ENCODE measurements around the gene HIRIP3. TPM values are rescaled to one million over a fixed set of nuclear protein-coding genes. Genes with fewer than 3 reads are reported as not detected.

The HIRIP3 gene
- total RNA-seq, 1 donor = 3.9 TPM

DNA sequence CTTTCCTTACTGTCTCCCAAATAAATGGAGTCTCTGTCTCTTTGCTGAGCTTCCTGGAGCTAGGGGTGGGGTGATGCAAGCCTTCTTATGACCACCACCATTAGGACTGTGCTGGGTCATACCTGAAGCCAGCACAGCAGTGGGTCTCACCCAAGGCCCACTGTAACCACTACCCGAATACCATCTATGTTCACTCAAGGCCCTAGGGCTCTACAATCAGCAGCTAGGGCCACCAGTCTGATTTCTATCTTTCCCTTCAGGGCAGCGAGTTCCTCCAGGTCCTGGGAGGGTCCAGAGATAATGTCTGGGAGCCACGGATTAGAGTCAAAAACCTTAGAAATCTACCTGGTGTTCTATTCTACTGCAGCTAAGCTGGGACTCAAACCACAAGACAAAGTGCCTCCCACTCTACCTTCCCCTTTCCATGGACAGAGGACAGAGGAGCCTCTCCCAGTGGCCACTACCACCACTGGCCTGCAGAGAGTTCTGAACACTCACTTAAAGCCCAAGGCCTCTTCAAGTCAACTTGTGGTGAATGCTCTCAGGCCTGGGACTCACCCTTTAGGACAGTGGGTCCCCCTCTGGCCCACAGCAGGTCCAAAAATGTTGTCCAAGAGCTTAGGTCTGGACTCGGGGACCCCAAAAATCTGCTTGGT lies 44.5 kb downstream of the HIRIP3 start:
- no peaks in the 10 kb centered on the region for H3K4me1 ChIP-seq (ENCODE audit: insufficient read depth, low read length)

DNA sequence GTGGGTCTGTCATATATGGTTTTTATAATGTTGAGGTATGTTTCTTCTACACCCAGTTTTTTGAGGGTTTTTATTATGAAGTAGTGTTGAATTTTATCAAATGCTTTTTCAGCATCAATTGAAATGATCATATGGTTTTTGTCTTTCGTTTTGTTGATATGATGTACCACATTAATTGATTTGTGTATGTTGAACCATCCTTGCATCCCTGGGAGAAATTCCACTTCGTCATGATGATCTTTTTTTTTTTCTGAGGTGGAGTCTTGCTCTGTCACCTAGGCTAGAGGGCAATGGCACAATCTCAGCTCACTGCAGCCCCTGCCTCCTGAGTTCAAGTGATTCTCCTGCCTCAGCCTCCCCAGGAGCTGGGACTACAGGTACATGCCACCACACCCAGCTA lies 47.5 kb downstream of the HIRIP3 start:
- Histone ChIP-seq H3K9me3 (ENCODE audit: low read depth, low read length) (no peaks in the 10 kb centered on the region), H3K27me3 (ENCODE audit: insufficient read depth, low read length) (no peaks in the 10 kb centered on the region), H3K4me3 (ENCODE audit: low read length) (no peak overlapping the region), H3K4me1 (ENCODE audit: insufficient read depth, low read length) (no peaks in the 10 kb centered on the region)

More for the DNA sequence above, 44.5 kb downstream of the HIRIP3 start:
- H3K9me3 ChIP-seq (ENCODE audit: low read depth, low read length) = no peaks in the 10 kb centered on the region
- no peak overlapping the region for H3K4me3 ChIP-seq (ENCODE audit: low read length)
- no peaks in the 10 kb centered on the region for H3K27me3 ChIP-seq (ENCODE audit: insufficient read depth, low read length)

DNA sequence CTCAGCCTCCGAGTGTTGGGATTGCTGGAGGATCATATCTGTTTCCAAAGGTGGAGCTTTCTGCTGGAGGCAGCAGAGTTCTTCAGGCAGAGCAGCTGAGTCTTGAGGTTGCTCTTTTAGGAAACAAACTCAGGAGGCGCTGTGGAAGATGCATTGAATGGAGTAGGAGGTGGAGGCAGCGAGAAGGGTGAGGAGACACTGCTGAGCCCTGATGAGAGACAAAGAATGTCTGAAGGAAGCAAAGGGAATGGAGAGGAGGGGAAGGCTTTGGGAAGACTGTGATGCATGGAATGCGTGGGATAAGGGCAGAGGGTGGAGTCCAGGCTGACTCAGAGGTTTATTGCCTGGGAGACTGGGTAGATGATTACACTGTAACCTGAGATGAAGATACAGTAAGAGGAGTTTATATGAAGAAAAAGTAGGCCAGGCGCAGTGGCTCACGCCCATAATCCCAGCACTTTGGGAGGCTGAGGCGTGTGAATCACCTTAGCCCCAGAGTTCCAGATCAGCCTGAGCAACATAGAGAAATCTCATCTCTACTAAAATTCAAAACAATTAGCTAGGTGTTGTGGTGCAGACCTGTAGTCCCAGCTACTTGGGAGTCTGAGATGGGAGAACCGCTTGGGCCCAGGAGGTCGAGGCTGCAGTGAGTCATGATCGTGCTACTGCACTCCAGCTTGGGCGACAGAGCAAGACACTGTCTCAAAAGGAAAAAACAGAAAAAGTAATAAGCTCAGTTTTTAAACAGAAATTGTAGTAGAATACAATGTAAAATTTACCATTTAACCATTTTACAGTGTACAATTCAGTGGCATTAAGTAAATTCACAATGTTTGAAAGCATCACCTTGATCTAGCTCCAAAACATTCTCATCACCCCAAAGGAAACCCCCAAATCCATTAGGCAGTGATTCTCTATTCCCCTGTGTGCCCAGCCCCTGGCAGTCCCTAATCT lies 51.3 kb downstream of the HIRIP3 start:
- H3K4me1 ChIP-seq (ENCODE audit: insufficient read depth, low read length) = no peaks in the 10 kb centered on the region
- H3K27me3 ChIP-seq (ENCODE audit: insufficient read depth, low read length) = no peaks in the 10 kb centered on the region
- no peak overlapping the region for H3K4me3 ChIP-seq (ENCODE audit: low read length)
- H3K9me3 ChIP-seq (ENCODE audit: low read depth, low read length) = no peaks in the 10 kb centered on the region

Other genes with a start within 250 kb of the HIRIP3 start
- gene C16orf54, start 249.6 kb downstream of the HIRIP3 start, total RNA-seq = 87.9 TPM
- not detected for gene ZG16, start 217.4 kb downstream of the HIRIP3 start, total RNA-seq
- gene KIF22, start 204.9 kb downstream of the HIRIP3 start, total RNA-seq = 78.5 TPM
- gene MAZ, start 189.1 kb downstream of the HIRIP3 start, total RNA-seq = 132 TPM
- gene PRRT2, start 183.4 kb downstream of the HIRIP3 start, total RNA-seq = 0.52 TPM
- 14.4 TPM for gene PAGR1, start 179.5 kb downstream of the HIRIP3 start, total RNA-seq
- 75.6 TPM for gene MVP, start 175.2 kb downstream of the HIRIP3 start, total RNA-seq
- gene CDIPT, start 132.4 kb downstream of the HIRIP3 start, total RNA-seq = 22.1 TPM
- gene SEZ6L2, start 96.1 kb downstream of the HIRIP3 start, total RNA-seq = under 0.01 TPM
- gene ASPHD1, start 95.1 kb downstream of the HIRIP3 start, total RNA-seq = not detected
- gene KCTD13, start 69.4 kb downstream of the HIRIP3 start, total RNA-seq = 21.5 TPM
- 61.1 TPM for gene TMEM219, start 33.5 kb downstream of the HIRIP3 start, total RNA-seq
- 10.5 TPM for gene TAOK2, start 21.7 kb downstream of the HIRIP3 start, total RNA-seq
- 32.0 TPM for gene INO80E, start 624 bp upstream of the HIRIP3 start, total RNA-seq
- gene DOC2A, start 15.4 kb upstream of the HIRIP3 start, total RNA-seq = not detected
- gene C16orf92, start 27.6 kb upstream of the HIRIP3 start, total RNA-seq = not detected
- gene TLCD3B, start 35.7 kb upstream of the HIRIP3 start, total RNA-seq = not detected
- 343 TPM for gene ALDOA, start 70.1 kb upstream of the HIRIP3 start, total RNA-seq
- gene PPP4C, start 80.4 kb upstream of the HIRIP3 start, total RNA-seq = 79.7 TPM
- gene TBX6, start 96.3 kb upstream of the HIRIP3 start, total RNA-seq = 0.10 TPM
- 66.0 TPM for gene YPEL3, start 100.6 kb upstream of the HIRIP3 start, total RNA-seq
- 0.31 TPM for gene GDPD3, start 117.9 kb upstream of the HIRIP3 start, total RNA-seq
- 26.1 TPM for gene MAPK3, start 127.6 kb upstream of the HIRIP3 start, total RNA-seq
- gene CORO1A, start 188.0 kb upstream of the HIRIP3 start, total RNA-seq = 361 TPM
- 35.4 TPM for gene BOLA2B, start 198.0 kb upstream of the HIRIP3 start, total RNA-seq
- gene SLX1A, start 198.3 kb upstream of the HIRIP3 start, total RNA-seq = 22.5 TPM
- gene SULT1A3, start 203.6 kb upstream of the HIRIP3 start, total RNA-seq = 3.8 TPM

Measured in mononuclear cell (primary cell).